HG03521 (cell line): ENCODE measurements around the gene HMX1.

Source experiments
- ATAC-seq: cut with Tn5 transposase; IDR thresholded peaks from one replicate; pipeline ENCODE4 v1.9.1; 2021; ENCODE audit warnings: mild to moderate bottlenecking, moderate library complexity; ENCODE audit not compliant: unreplicated experiment

The HMX1 gene

DNA sequence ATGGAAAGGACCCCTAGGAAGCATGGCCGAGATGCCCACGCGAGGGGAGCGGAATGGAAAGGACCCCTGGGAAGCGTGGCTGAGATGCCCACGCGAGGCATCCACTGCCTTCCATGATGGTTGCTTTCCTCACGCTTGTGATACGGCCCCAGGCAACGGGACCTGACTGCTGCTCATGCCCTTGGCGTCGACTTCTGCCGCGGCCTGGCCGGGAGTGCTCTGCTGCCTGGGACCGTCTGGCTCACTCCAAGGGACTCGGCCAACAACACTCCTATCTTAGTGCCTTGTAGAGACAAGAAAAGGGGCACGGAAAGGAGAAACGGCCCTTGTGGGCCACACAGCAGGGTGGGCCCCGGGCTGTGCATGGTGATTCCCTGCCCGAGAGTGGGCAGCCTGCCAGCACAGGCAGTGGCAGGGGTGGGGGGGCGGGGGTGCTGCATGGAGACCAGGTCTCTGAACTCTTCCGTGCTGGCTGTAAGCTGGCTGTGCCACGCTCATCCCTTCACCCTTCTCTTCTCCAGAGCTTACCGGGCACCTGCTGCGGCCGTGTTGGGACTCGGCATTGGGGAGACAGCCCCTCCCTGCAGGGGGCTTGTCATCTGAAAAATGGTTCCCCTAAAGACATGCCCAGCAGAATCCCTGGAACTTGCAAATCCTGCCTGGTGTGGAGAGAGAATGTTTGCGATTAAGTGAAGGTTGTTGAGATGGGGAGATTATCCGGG is 38.6 kb upstream of the HMX1 start:
- no peak for ATAC-seq

DNA sequence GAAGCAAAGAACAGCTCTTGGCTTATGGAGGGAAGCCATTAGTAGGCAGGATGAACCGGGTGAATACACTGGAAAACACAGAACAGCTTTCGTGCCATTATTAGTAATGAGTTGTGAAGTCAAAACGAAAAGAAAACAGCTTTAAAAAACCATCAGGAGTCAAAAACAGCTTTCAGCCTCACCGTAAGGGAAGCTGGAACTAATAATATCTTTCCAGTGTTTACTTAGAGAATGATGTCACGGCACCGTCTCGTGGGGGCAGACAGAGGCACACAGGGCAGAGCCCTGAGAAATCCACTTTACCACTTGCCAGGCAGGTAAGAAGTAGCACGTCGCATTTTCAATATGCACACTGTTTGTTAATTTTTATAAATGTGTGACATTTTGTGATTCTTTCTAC is 37.9 kb upstream of the HMX1 start:
- ATAC-seq = no peak

- no peak for ATAC-seq
Measured at GRCh38 chr4:8908206-8908893, 36.7 kb upstream of the HMX1 start.

- ATAC-seq = no peak
Measured at GRCh38 chr4:8907596-8908205, 36.1 kb upstream of the HMX1 start.

GRCh38 chr4:8906991-8907595 is 35.5 kb upstream of the HMX1 start:
- ATAC-seq = no peak

DNA sequence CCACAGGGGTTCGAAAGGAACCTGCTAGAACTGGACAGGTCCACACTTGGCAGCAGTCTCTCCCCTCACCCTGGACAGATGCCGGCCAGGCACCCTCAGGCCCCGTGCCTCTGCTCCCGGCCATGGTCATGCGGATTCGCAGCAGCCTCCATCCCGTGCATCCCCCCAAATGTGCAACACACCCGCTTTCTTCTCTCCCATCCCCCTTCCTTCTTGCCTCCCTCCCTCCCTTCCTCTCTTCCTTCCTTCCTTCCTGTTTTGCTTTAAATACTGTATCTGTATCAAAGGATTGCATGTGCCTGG is 35.0 kb upstream of the HMX1 start:
- ATAC-seq = no peak

- no peak for ATAC-seq
Measured at GRCh38 chr4:8905773-8906667, 34.4 kb upstream of the HMX1 start.

GRCh38 chr4:8905226-8905772 is 33.7 kb upstream of the HMX1 start:
- no peak for ATAC-seq

GRCh38 chr4:8904666-8905065 is 33.0 kb upstream of the HMX1 start:
- ATAC-seq = no peak

- ATAC-seq = no peak
Measured at GRCh38 chr4:8904041-8904501, 32.4 kb upstream of the HMX1 start.

- no peak for ATAC-seq
Measured at GRCh38 chr4:8901335-8901734, 29.7 kb upstream of the HMX1 start.

DNA sequence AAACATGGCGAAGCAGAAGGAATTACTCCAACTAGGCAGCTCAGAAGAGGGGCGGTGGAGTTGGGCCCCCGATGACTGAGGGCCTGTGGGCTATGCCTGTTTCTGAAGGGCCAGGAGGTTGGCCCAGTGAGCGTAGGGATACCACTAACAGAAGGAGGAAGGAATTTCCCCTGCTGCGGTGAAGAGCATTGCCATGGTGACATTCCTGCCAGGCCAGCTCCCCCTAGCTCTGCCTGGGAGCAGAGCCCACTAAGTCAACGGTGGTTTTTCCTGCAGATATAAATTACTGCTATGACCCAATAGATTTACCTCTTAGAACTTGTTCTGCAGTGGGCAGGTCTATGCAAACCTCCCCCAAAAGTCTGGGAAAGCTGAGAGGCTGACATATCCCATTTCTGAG is 28.9 kb upstream of the HMX1 start:
- no peak for ATAC-seq

DNA sequence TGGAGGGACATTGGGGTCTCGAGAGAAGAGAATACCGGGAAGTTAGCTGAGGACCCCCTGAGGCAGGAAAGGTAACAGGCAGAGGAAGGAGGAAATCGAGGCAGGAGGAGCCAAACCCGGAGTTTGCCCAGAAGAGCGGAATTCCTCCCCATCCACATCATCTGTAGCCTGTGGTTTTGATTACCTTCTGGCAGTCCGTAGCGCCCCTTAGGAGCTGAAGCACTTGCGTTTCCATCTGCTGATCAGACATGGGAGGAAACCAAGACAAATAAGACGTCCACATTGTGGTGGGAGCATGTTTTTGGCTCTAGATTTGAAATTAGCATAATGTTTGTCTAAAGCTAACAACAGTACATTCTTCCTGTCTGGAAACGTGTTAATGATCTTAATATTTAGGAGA is 26.8 kb upstream of the HMX1 start:
- no peak for ATAC-seq

- ATAC-seq = no peak
Measured at GRCh38 chr4:8897251-8898167, 25.9 kb upstream of the HMX1 start.

DNA sequence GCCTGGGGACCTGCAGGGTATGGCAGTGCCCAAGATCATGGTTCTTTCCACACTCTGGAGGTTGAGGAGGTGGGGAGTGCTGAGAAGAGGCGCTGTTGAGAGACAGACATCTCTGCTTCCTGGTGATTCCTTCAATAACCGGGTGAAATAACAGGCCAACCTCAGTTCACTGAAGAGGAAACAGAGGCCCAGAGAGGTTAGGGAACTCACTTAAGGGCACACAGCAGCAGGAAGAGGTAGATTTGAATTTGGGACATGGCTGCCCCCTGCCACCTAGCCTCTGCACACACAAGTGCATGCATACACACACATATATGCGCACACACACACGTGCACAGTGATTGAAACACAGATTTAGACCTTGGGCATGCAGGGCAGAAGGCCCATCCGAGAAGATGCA is 24.9 kb upstream of the HMX1 start:
- no peak for ATAC-seq

GRCh38 chr4:8896071-8896470 is 24.4 kb upstream of the HMX1 start:
- no peak for ATAC-seq

DNA sequence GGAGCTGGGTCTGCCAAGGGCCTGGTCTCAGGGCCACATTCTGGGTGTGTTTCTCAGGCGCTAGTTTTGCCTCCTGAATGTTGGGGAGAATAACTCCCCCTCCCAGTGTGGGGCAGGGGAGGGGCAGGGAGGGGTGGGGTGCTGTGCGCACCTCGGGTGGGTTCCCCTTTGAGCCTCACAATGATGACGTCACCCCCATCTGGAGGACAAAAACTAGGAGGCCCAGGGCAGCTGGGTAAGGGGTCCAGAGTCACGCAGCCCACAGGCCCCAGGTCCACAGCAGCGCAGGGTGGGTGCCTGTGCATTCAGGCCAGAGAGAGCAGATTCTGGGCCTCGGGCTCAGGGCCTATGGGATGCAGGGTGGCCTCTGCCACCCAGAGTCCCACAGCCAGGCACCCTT is 23.7 kb upstream of the HMX1 start:
- ATAC-seq = no peak

GRCh38 chr4:8894424-8894816 is 22.8 kb upstream of the HMX1 start:
- ATAC-seq = no peak

GRCh38 chr4:8893624-8894423 is 22.2 kb upstream of the HMX1 start:
- no peak for ATAC-seq
